SK-N-MC (cell line): ENCODE data around the gene CLEC14A.

Experiments
- EZH2 ChIP-seq: fragments of 200-600 bp; sonication (generic); IDR thresholded peaks from one replicate; pipeline ENCODE4 v1.6.1; 2017; ENCODE audit warnings: antibody characterized with exemption
- POLR2AphosphoS5 ChIP-seq: IDR thresholded peaks from 2 replicates; pipeline ENCODE4 v1.6.1; 2012; ENCODE audit warnings: mild to moderate bottlenecking, low read depth, low read length, borderline replicate concordance

GRCh38 chr14:38211255-38211735, 44.6 kb downstream of the CLEC14A start:
- TF ChIP-seq POLR2AphosphoS5 (no peak), EZH2 (no peak)
